Mesothelial cell of epicardium (in vitro differentiated cells): Measurements from ENCODE around the gene ROBO1. TPM values are rescaled to one million over a fixed set of nuclear protein-coding genes. Genes with fewer than 3 reads are reported as not detected.

ENCODE experiments used
- DNase-seq, 2 experiments: peaks; one replicate each; pipeline ENCODE4 v3.0.0; 2021; ENCODE audit warnings: low spot score in 2 of 2; ENCODE audit not compliant: unreplicated experiment in 2 of 2
- H3K27ac Mint-ChIP-seq: 2 replicates; pipeline ENCODE4 v1.8.0; 2021; ENCODE audit warnings: mixed read lengths
- H3K27me3 Mint-ChIP-seq: 2 replicates; pipeline ENCODE4 v1.8.0; 2021; ENCODE audit warnings: low read depth, mixed read lengths
- H3K36me3 Mint-ChIP-seq: 2 replicates; pipeline ENCODE4 v1.8.0; 2021; ENCODE audit warnings: mixed read lengths
- H3K4me1 Mint-ChIP-seq: 2 replicates; pipeline ENCODE4 v1.8.0; 2021; ENCODE audit warnings: mixed read lengths
- H3K4me3 Mint-ChIP-seq: 2 replicates; pipeline ENCODE4 v1.8.0; 2021; ENCODE audit warnings: mild to moderate bottlenecking, moderate library complexity, mixed read lengths
- H3K9me3 Mint-ChIP-seq: 2 replicates; pipeline ENCODE4 v1.8.0; 2021; ENCODE audit warnings: mixed read lengths
- CTCF ChIP-seq: fragments of 200-600 bp; sonication (generic); IDR thresholded peaks from one replicate; pipeline ENCODE4 v1.5.0; 2021; ENCODE audit warnings: antibody characterized with exemption; ENCODE audit not compliant: unreplicated experiment
- total RNA-seq: library from RNA; stranded (reverse); gene quantifications from 3 replicates; pipeline ENCODE4 v1.2.1, GENCODE V29; 2021

The ROBO1 gene
- total RNA-seq, 1 donor from 2014 or later = 143 TPM

GRCh38 chr3:78994174-78995027 is 773.4 kb downstream of the ROBO1 start:
- TF ChIP-seq CTCF = no peak
- H3K4me3 Mint-ChIP-seq = no peak overlapping the region
- peak overlapping the region; percentile 5 for H3K27ac Mint-ChIP-seq
- H3K27me3 Mint-ChIP-seq = no peaks in the 10 kb centered on the region
- peaks cover 21% of the 10 kb centered on the region for H3K36me3 Mint-ChIP-seq
- H3K9me3 Mint-ChIP-seq = peaks cover 27% of the 10 kb centered on the region
- H3K4me1 Mint-ChIP-seq = peaks cover 13% of the 10 kb centered on the region
- DNase-seq = no peak

GRCh38 chr3:78993375-78993774 is 774.4 kb downstream of the ROBO1 start:
- Mint-ChIP-seq H3K4me3 (no peak overlapping the region), H3K36me3 (peaks cover 21% of the 10 kb centered on the region), H3K27me3 (no peaks in the 10 kb centered on the region), H3K27ac (no peak overlapping the region), H3K9me3 (peaks cover 18% of the 10 kb centered on the region), H3K4me1 (peaks cover 13% of the 10 kb centered on the region)
- no peak for TF ChIP-seq CTCF
- no peak for DNase-seq

DNA sequence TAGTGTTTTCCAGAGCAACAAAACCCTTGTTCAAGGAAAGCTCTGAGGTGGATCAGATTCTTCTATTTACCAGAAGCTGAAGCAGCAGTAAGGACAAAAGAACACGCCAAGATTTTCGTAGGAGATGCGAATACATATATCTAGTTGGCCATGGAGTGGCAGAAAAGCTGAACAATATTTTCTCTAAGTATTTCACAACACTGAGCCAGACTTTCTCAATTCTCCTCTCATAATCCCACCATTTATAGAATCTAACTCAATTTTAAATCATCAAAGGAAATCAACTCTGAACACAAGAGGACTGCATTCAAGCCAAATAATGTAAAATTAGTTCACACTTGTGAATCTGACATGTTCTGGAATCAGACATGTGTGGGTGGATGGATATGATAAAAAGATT is 775.0 kb downstream of the ROBO1 start:
- Mint-ChIP-seq H3K27me3 (no peaks in the 10 kb centered on the region), H3K36me3 (peaks cover 21% of the 10 kb centered on the region), H3K4me1 (peaks cover 17% of the 10 kb centered on the region), H3K9me3 (peaks cover 18% of the 10 kb centered on the region), H3K27ac (no peak overlapping the region), H3K4me3 (no peak overlapping the region)
- DNase-seq = no peak
- no peak for TF ChIP-seq CTCF

- no peaks in the 10 kb centered on the region for H3K27me3 Mint-ChIP-seq
- no peak overlapping the region for H3K4me3 Mint-ChIP-seq
- DNase-seq = no peak
- TF ChIP-seq CTCF = no peak
- peaks cover 18% of the 10 kb centered on the region for H3K9me3 Mint-ChIP-seq
- H3K27ac Mint-ChIP-seq = no peak overlapping the region
- H3K4me1 Mint-ChIP-seq = peaks cover 17% of the 10 kb centered on the region
- peaks cover 21% of the 10 kb centered on the region for H3K36me3 Mint-ChIP-seq
These were observed 775.4 kb downstream of the ROBO1 start for GRCh38 chr3:78992400-78992799.

GRCh38 chr3:78991656-78992055 is 776.1 kb downstream of the ROBO1 start:
- peaks cover 19% of the 10 kb centered on the region for H3K36me3 Mint-ChIP-seq
- no peak for DNase-seq
- peaks cover 20% of the 10 kb centered on the region for H3K4me1 Mint-ChIP-seq
- no peak for TF ChIP-seq CTCF
- H3K9me3 Mint-ChIP-seq = peaks cover 18% of the 10 kb centered on the region
- H3K27ac Mint-ChIP-seq = no peak overlapping the region
- no peak overlapping the region for H3K4me3 Mint-ChIP-seq
- H3K27me3 Mint-ChIP-seq = no peaks in the 10 kb centered on the region
